WTC11 (cell line): ENCODE measurements around the gene BRSK2.

Experiments used
- FOXK1 ChIP-seq: sonication (generic); formaldehyde crosslinking; IDR thresholded peaks from 2 replicates; pipeline ENCODE4 v1.8.0; 2022; ENCODE audit warnings: mild to moderate bottlenecking, moderate library complexity, missing genetic modification reagents
- IRF2 ChIP-seq: sonication (generic); formaldehyde crosslinking; IDR thresholded peaks from 2 replicates; pipeline ENCODE4 v1.8.0; 2022; ENCODE audit warnings: low read depth, missing genetic modification reagents, borderline replicate concordance
- JUN ChIP-seq: sonication (generic); formaldehyde crosslinking; IDR thresholded peaks from 2 replicates; pipeline ENCODE4 v1.8.0; 2023; ENCODE audit warnings: mild to moderate bottlenecking, missing genetic modification reagents

GRCh38 chr11:1502168-1502953 is 112.6 kb downstream of the BRSK2 start:
- TF ChIP-seq IRF2 (CRISPR knock-in tag), result no peak
- TF ChIP-seq JUN, result no peak
- no peak for TF ChIP-seq FOXK1 (CRISPR knock-in tag)
